SU-DHL-6 (cell line): Measurements from ENCODE around the gene NAA38.

Experiments used
- H2AFZ ChIP-seq: fragments of 200-600 bp; sonication (generic); 2 replicates; pipeline ENCODE4 v1.6.1; 2014; ENCODE audit warnings: low read depth, mild to moderate bottlenecking, moderate library complexity, mixed read lengths, antibody characterized with exemption, low read length; ENCODE audit not compliant: severe bottlenecking
- H3F3A ChIP-seq: fragments of 200-600 bp; shearing (Covaris generic); 2 replicates; pipeline ENCODE4 v1.6.0; 2016; ENCODE audit warnings: antibody characterized with exemption, mild to moderate bottlenecking; ENCODE audit not compliant: insufficient read depth
- H3K27ac ChIP-seq: fragments of 200-600 bp; sonication (generic); 2 replicates; pipeline ENCODE4 v1.5.1; 2016; ENCODE audit warnings: low read depth, mild to moderate bottlenecking, low read length, moderate library complexity, mixed read lengths
- H3K27me3 ChIP-seq: fragments of 200-600 bp; sonication (generic), shearing (Covaris generic); 2 replicates; pipeline ENCODE4 v1.6.0; 2014; ENCODE audit warnings: mild to moderate bottlenecking, low read length
- H3K36me3 ChIP-seq: fragments of 200-600 bp; sonication (generic); 2 replicates; pipeline ENCODE4 v1.6.1; 2014; ENCODE audit warnings: mild to moderate bottlenecking, low read length, mixed read lengths
- H3K4me2 ChIP-seq: fragments of 300-600, 200-600 bp; shearing (Covaris generic), sonication (generic); 2 replicates; pipeline ENCODE4 v1.6.0; 2014; ENCODE audit warnings: low read length, low read depth, mild to moderate bottlenecking; ENCODE audit not compliant: poor library complexity, severe bottlenecking
- H3K4me3 ChIP-seq: fragments of 200-600 bp; sonication (generic); 2 replicates; pipeline ENCODE4 v1.5.1; 2014; ENCODE audit warnings: antibody characterized with exemption, low read length, mild to moderate bottlenecking, mixed read lengths; ENCODE audit not compliant: insufficient read depth, poor library complexity, severe bottlenecking
- H3K79me2 ChIP-seq: fragments of 200-600 bp; sonication (generic); 2 replicates; pipeline ENCODE4 v1.6.1; 2014; ENCODE audit warnings: mild to moderate bottlenecking, low read length, moderate library complexity; ENCODE audit not compliant: insufficient read depth
- H3K9ac ChIP-seq: fragments of 200-600 bp; sonication (generic); 2 replicates; pipeline ENCODE4 v1.7.0; 2014; ENCODE audit warnings: mild to moderate bottlenecking, low read length
- H3K9me2 ChIP-seq: fragments of 200-600 bp; sonication (generic); replicated peaks from 2 replicates; pipeline ENCODE4 v1.6.1; 2014; ENCODE audit warnings: low read length; ENCODE audit not compliant: insufficient read depth
- H3K9me3 ChIP-seq: fragments of 200-600 bp; sonication (generic); 2 replicates; pipeline ENCODE4 v1.6.1; 2014; ENCODE audit warnings: low read length, mixed read lengths; ENCODE audit not compliant: insufficient read depth
- H4K20me1 ChIP-seq: fragments of 200-600 bp; sonication (generic); 2 replicates; pipeline ENCODE4 v1.6.1; 2014; ENCODE audit warnings: low read depth, mild to moderate bottlenecking, antibody characterized with exemption, low read length, moderate library complexity, mixed read lengths
- CTCF ChIP-seq: fragments of 200-600 bp; sonication (generic); IDR thresholded peaks from one replicate; pipeline ENCODE4 v1.5.1; 2017; ENCODE audit warnings: antibody characterized with exemption, mild to moderate bottlenecking, low read length, moderate library complexity; ENCODE audit not compliant: insufficient read depth, poor library complexity, severe bottlenecking
- EZH2phosphoT487 ChIP-seq: fragments of 200-600 bp; sonication (generic), shearing (Covaris generic); conservative IDR thresholded peaks from 2 replicates; pipeline ENCODE4 v1.6.1; 2018; ENCODE audit warnings: mild to moderate bottlenecking, antibody characterized with exemption, low read length, moderate library complexity, mixed read lengths

Gene NAA38

GRCh38 chr17:7897090-7897489 lies 39.7 kb upstream of the NAA38 start:
- peaks cover 16% of the 10 kb centered on the region; the same call in 1 of the 2 replicates for H3K36me3 ChIP-seq
- H3K27me3 ChIP-seq, result no peaks in the 10 kb centered on the region
- H3K9me3 ChIP-seq, result no peaks in the 10 kb centered on the region
- H2AFZ ChIP-seq, result no peak overlapping the region
- no peak overlapping the region for H3K27ac ChIP-seq
- no peak for TF ChIP-seq CTCF
- no peak for TF ChIP-seq EZH2phosphoT487
- no peaks in the 10 kb centered on the region for H3F3A ChIP-seq
- H4K20me1 ChIP-seq, result no peaks in the 10 kb centered on the region
- H3K4me3 ChIP-seq, result no peak overlapping the region
- H3K9me2 ChIP-seq, result no peaks in the 10 kb centered on the region
- no peak overlapping the region for H3K9ac ChIP-seq
- no peaks in the 10 kb centered on the region for H3K79me2 ChIP-seq
- no peak overlapping the region for H3K4me2 ChIP-seq

GRCh38 chr17:7894866-7895265 lies 37.5 kb upstream of the NAA38 start:
- Histone ChIP-seq H3K27me3 (no peaks in the 10 kb centered on the region), H4K20me1 (no peaks in the 10 kb centered on the region), H3K9me3 (no peaks in the 10 kb centered on the region), H3K9me2 (no peaks in the 10 kb centered on the region), H3F3A (no peaks in the 10 kb centered on the region), H3K9ac (no peak overlapping the region), H3K4me2 (no peak overlapping the region), H3K79me2 (no peaks in the 10 kb centered on the region), H3K36me3 (peaks cover 16% of the 10 kb centered on the region; the same call in 1 of the 2 replicates), H3K4me3 (no peak overlapping the region), H3K27ac (no peak overlapping the region), H2AFZ (no peak overlapping the region)
- TF ChIP-seq EZH2phosphoT487 (no peak), CTCF (no peak)

- Histone ChIP-seq H2AFZ (no peak overlapping the region), H4K20me1 (no peaks in the 10 kb centered on the region), H3K9ac (no peak overlapping the region), H3K9me2 (no peaks in the 10 kb centered on the region), H3K4me2 (no peak overlapping the region), H3K4me3 (no peak overlapping the region), H3K79me2 (peaks cover 3% of the 10 kb centered on the region; the same call in 1 of the 2 replicates), H3K36me3 (peaks cover 16% of the 10 kb centered on the region; the same call in 1 of the 2 replicates), H3K27ac (no peak overlapping the region), H3K27me3 (no peaks in the 10 kb centered on the region), H3F3A (no peaks in the 10 kb centered on the region), H3K9me3 (no peaks in the 10 kb centered on the region)
- TF ChIP-seq CTCF, result no peak
Observed at GRCh38 chr17:7894226-7894625, 36.9 kb upstream of the NAA38 start.
